Activated T-cell treated with anti-CD3 and anti-CD28 coated beads for 1 hour (primary cell): ENCODE data around the gene EVA1A.
"Not testable (repeated sequence)": the region's sequence is repeated elsewhere in the genome, so short reads cannot be mapped to it uniquely, and the experiment has no call there.

Source experiments
- DNase-seq: peaks from one replicate; pipeline ENCODE4 v3.0.0-alpha.2; 2020; ENCODE audit warnings: low read depth

Gene EVA1A

DNA sequence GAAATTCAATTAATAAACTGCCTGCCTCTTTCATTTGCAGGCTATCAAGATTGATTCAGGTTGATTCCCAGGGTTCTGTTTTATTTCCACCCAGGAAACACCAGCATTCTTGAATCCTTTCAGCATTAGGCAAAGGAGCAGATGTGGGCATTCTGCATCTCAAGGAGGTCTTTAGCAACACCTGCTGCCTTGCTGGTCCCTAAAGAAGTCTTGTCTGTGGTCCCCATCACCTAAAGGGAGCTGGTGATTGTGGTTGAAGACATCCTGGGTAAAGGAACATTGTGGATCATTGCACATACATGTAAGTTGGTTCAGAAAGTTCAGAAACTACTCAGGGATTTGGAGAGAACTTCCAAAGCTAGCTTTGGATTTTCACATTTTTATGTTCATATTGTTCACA is 78.3 kb downstream of the EVA1A start:
- no peak for DNase-seq

DNA sequence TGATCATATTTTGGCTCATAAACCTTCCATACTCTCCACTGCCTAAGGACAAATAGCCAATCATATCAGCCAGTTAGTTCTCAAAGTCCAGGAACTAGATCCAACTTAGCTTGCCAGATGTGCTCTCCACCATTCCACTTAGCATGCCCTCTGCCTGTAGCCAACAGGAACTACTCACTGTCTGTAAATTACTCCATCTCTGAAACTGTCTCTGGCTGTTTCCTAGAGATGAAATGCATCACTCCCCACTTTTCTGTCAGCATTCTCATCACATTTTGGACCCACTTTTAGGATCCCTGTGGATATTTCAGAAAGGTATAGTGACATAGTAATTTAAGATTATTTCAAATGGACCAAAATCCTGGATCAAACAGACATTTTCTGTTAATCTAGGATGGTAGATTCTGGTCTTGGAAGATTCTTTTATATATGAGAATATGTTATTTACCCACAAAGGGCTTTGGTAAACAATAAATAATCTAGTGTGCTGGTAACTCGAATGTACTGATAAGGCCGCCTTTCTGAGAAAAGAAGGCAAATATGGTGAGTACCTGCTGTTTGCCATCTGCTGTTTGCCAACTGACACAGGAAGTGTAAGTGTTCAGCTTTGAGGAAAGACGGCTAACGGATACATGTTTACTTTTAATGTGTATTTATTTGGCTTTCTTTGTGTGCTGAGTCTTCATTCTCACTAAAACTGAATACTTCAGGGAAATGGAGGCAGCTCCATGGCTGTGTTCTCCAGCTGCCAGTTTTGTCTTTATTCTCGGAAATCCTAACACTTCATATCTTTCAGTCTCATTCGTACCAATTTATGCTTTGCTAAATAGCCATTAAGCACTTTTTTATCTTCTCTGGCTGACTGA is 79.5 kb downstream of the EVA1A start:
- no peak for DNase-seq

DNA sequence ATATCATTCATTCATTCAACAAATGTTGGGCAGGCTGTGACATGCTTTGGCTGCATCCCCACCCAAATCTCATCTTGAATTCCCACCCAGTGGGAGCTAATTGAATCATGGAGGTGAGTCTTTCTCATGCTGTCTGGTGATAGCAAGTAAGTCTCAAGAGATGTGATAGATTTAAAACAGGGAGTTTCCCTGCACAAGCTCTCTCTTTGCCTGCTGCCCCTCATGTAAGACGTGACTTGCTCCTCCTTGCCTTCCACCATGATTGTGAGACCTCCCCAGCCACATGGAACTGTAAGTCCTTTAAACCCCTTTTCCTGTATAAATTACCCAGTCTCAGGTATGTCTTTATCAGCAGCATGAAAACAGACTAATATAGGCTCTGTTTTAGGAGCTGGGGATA is 83.0 kb downstream of the EVA1A start:
- DNase-seq = not testable (repeated sequence)

DNA sequence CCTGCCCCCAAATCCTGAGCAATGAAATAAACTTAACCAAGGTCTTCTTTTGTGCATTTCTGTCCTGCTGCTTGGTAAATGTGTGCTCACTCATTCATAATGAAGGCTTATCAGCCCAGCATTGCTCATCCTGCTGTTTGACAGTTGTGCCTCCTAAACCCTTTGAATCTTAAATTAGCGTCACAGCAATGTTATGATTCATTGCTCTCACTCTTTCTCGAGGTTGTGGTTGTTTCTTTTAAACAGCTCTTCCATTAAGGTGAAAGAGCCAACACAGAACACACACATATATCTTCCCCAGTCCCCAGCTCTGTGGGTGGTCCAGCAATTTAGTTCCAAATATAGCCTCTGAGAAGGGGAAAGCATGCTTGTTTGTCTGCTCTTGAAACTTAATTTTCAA is 84.0 kb downstream of the EVA1A start:
- no peak for DNase-seq

DNA sequence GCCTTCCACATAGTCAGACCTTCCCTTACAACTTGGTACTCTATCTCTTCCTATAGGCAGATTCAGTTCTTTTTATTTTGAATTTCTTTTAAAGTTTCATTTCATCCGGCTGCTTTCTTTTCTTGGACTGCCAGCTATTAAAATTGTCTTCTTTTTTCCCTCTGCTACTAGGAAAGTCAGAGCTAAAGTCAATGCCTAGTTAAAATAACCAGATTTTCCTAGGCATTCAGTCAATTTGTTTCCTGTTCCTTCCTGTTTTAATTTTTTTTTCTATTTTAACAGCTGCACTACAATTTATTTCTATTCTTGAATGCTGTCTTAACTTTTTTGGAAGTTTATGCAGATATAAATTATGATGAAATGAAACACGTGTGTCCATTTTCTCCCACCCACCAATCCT is 84.8 kb downstream of the EVA1A start:
- DNase-seq = no peak

DNA sequence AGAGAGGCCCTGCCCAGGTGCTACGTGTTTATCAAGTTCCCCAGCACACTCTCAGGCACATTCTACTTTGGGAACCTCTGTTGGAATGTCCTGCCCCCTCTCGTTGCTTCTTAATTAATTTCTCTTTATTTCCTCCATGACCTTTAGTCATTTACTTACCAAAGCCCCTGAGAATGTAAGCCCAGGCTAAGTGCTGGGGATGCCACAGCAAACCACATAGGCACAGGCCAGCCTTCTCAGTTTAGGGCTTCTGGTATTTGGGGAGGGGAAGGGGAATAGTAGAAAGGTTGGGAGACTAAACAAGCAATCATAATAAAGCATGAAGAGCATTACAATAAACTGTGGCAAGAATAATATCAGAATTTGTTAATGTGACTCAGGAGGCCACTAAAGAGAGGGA is 85.7 kb downstream of the EVA1A start:
- DNase-seq = no peak

DNA sequence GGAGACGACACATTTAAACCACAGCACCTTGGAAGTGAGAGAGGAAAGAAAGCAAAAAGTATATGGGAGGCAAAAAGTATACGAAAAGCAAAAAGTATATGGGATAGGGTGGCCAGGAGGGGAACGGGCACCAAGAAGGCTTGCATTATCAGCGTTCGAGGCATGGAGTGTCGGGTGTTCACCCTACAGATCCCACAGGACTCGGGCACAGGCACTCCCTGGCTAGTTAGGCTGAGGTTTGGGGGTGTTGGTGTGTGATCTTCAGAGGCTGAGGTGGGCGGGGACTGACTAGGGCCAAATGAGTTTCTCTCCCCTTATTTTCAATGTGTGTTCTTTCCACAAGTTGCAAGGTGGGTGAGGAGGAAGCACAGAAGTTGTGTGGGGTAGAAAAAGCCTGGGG is 86.6 kb downstream of the EVA1A start:
- DNase-seq = no peak

DNA sequence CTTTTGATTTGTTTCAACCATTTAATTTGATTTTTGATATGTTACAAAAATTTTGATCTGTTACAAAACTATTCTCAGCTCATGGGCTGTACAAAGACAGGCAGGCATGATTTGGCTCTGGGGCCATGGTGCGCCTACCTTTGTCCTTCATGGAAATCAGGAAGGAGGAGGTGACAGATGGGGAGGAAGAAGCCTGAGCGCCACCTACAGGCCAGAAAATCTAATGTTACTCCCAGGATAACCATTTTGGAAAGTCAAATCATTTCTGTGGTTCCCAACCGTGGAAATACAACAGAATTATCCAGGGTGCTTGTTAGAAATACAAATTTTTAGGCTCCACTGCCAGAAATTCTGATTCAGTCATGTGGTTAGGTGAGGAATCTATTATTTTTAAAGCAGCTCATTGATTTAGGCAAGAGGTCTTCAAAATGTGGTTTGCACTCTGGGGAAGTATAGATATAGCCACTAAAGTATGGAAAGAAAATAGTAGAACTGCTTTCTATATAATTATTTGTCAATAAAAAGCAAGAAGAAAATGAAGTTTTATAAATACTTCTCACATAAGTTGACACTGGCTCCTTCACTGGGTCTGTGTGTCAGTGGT is 93.9 kb downstream of the EVA1A start:
- no peak for DNase-seq

DNA sequence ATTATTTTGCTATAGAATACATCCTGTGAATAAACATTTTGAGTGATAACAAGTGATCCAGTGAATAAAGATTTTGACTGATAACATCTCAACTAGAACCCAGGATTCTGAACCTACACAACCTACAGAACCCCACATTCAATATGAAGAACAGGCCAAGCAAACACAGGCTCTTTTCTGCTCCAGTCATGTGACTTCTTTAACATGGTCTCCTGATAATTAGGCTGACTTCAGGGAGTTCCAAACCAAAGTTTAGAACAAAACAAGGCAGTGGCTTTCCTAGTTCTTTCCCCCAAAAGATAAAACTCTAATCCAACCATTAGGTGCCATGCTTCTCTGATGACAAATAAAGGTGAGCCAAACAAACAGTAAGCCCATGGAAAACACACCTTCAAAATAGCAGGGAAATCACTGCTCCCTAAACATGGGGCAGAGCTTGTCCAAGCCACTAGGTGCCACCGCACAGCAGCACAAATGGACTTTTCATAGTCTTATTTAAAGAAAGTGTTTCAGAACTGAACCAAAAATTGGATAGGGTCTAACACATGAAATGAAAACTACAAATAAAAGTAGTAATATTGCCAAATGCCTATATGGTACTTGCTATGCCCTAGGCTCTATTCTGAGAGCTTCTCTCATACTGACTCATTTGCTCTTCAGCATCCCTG is 95.3 kb downstream of the EVA1A start:
- no peak for DNase-seq

DNA sequence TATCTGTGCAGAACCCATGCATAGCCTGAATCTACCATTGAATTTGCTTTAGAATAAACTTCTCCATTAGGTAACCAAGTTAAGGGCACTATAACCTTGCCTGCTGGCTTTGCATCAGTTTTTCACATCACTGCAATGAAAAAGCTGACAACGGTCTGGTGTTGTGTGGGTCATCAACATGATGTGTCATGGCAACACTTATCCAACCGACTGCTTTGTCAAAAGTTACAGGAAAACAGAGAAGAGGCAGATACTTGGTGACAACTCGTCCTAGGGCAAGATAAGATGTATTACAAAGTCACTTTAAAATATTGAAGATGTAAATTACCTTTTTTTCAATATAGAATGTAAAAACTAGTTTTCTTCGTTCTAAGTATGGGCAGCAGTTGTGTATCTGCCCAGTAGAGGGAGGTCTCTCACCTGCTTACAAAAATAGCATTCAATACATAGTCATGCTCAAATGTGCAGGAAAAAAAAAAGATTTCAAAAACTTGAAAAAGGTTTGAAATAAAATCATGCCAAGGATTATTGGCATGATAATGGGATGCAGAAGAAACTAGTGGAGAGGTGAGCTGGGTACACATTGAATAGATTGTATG is 96.3 kb downstream of the EVA1A start:
- no peak for DNase-seq

DNA sequence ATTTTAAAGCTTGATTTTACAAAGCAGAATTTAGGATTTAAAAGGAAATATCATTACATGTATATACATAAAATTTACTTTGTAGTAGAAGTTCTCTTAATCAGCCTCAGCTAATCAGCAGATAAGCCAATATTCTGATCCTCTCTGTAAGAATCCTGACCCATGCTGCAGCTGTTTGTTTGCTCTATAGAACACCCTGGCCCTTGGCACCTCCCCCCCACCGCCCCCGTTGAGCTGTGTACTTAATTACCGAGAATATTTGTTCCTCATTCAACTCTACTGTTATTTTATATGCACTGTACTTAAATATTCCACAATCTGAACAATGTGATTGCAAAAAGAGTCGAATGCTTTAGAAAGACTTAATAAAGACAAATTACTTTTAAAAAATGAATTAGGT is 98.0 kb downstream of the EVA1A start:
- no peak for DNase-seq

DNA sequence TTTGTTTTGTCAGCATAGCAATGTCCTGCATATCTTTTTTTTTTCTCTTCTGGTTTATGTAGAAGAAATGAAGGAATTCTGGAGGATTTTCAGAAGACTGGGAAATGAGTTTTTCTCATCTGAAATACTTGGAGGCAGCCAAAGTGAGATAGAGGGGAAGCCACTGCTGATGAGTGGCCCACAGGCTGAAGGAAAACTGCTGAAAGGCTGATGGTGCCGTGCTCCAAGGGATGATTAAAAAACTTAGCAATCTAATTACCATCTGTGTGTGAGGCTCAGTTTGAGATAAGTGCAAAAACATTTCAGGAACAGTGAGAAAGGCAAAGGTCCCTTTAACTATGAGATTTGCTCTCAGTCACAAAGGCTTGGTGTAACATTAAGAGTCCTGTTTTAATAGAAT is 98.5 kb downstream of the EVA1A start:
- DNase-seq = no peak

DNA sequence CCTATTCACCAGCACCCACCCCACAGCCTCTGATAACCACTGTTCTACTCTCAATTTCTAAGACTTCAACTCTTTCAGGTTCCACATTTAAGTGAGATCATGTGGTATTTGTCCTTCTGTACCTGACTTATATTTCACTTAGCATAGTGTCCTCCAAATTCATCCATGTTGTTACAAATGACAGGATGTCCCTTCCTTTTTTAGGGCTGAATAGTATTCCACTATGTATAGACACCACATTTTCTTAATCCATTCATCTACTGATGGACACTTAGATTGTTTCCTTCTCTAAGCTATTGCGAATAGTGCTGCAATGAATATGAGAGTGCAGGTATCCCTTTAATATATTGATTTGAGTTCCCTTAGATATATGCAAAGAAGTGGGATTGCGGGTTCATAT is 100.1 kb downstream of the EVA1A start:
- DNase-seq = no peak

DNA sequence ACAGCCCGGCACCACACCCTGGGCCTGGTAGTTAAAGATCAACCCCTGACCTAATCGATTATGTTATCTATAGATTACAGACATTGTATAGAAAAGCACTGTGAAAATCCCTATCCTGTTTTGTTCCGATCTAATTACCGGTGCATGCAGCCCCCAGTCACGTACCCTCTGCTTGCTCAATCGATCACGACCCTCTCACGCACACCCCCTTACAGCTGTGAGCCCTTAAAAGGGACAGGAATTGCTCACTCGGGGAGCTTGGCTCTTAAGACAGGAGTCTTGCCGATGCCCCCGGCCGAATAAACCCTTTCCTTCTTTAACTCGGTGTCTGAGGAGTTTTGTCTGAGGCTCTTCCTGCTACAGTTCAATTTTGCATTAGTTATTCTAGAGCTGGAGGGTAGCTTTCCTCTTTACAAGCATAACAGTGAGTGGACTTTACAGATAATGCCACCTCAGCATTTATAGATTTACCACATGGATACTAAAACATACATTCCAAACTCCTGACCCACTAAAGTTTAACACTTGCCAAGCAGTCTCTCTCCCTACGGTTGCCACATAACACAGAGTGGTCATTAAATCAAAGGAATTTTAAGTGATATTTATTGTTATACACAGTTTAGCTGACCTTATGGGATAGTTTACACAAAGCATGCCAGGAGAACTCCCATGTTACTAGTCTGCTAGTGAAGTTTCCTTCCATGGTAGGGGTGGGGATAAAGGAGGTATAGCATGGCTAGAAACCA is 101.0 kb downstream of the EVA1A start:
- DNase-seq = no peak

DNA sequence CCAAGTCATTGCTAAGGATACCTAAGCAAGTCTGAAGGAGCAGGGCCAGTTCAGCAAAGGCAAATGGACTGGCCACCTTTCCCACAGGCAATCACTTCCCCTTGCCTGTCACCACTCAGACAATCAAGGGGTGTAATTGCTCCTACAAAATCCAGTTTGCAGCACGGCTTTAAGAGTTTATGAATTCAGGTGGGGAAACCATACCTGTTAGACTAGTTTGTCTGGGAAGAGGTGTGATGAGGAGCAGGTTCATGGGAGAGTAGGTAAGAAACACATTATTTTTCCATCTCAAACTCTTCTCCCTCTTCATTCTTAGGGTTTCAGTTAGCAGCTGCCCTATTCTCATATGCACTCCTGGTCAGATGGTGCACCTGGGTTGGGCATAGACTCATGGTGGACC is 102.5 kb downstream of the EVA1A start:
- DNase-seq = no peak

DNA sequence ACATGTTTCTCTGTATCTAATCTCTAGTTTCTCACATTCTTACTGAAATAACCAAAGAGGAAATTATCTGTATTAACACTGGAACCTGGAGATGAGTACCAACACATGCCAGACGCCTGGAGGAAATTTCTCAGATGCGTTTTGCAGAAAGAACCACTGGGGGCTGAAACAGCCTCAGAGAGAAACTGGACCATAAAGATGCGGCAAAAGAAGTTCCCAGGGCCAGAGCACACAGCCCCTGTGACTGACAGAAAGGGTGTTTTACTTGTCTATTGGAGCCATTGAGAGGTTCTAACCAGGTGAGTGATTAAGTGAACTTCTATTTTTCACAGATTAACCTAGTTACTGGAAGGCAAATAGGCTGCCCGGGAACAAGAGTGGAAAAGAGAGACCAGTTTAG is 103.9 kb downstream of the EVA1A start:
- DNase-seq = no peak

DNA sequence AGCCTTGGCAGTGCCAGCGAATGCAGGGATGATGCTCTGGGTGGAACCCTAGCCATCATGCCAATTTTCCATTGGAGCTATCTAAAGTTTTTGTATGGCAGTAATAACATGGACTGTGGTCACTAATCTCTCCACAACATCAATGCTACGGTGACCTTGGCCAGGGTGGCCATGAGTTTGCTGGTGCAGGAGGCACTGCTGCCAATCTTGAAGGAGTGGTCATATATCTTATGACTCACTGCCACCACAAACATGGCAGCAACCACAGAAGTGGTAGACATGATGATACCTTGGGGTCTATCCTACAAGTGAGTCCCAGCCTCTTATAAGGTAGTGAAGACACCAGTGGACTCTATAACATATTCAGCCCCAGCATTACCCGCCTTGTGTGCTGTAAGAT is 104.6 kb downstream of the EVA1A start:
- no peak for DNase-seq

DNA sequence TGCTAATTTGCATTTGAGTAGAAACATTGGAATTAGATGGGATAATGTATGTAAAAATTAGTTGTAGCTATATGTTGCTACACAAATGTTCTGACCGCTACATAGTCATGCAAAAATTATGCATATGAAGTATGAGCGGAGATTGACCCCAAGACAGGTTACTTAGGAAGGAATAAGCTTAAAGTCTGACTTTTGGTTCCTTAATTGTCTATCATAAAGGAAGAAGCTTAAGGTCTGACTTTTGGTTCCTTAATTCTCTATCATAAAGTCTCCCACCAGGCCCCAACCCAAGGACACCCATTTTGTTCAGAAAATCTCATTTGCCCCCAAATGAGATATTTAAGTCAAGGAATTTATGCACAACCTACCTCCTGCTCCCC is 106.5 kb downstream of the EVA1A start:
- DNase-seq = no peak

DNA sequence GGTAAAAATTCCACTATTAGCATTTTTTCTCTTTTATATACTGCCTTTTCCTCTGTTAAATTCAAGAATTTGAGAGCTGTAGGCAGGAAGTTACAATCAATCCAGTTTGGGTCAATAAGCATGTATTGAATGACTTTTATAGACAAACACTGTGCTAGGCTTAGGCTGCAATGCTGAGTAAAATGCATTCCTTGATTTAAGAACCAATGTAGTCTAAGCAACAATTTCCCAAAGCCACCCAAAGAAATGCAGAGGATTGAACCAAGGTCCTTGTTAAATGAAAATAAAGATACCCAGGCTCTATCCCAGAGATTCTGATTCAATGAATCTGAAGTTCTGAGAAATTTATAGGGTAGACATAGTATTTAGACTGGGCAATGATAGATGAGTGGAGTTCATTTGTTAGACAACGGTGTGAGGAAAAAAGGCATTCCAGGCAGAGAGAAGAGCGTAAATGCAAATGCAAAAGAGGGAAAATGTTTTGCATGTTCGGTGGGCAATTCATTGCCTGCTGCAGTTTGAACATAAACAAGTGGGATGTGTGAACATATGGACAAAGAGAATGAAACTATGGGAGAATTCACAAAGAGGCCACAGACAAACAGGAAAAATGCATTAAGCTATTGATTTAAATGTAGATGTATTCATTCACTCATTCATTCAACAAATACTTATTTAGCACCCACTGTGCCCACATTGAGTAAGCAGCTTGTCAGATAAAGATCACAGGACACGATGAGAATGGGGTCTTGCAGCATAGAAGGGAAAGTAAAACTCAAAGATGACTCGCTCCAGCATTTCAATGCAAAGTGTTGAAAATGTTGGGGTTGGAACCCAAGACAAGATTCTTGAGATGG is 107.1 kb downstream of the EVA1A start:
- no peak for DNase-seq

DNA sequence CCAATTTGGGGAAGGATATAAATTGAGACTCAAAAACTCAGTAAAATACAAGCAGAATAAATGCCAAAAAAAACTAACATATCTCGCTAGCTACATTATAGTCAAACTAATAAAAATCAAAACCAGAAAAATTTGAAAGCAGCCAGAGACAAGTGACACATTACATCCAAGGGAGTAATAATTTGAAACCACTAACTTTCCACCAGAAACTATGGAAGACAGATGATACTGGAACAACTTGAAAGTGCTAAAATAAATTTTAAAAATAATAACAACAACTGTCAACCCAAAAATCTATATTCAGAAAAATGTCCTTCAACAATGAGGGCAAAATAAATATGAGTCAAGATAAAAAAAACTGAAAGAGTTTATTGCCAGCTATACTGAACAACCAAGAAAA is 110.7 kb downstream of the EVA1A start:
- DNase-seq = no peak

DNA sequence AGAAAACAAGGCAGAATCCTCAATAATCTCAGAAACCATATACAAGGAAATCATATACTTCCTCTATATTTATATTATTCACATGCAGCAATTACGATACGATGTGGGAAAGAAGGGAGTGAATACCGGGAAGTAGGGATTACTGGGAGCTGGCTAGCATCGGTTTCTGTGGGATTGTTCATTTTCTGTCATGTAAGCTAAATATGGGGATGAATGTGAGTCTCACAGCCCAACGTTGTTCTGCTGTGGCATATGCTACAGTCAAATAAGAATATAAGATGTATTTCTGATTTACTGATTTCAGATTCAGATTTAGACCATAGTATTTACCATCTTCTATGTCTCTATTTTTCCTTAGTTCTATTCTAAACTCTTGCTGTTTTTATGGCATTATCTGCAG is 113.6 kb downstream of the EVA1A start:
- no peak for DNase-seq
